ENCODE measurements around the gene GPD1. TPM values are rescaled to one million over a fixed set of nuclear protein-coding genes. Genes with fewer than 3 reads are reported as not detected.

The GPD1 gene
- total and polyA plus RNA-seq, 10 of the 15 experiments (the other 5 are each of a cell fraction or from before 2014, with no cell fraction given) = 0.04 to 0.61 (median 0.26) TPM; not detected in 1

- TF ChIP-seq BCLAF1 (IDR thresholded peaks at IDR 0.05) (no peak), MTA2 (IDR thresholded peaks at IDR 0.05; ENCODE audit: low read depth) (no peak), ESRRA (IDR thresholded peaks at IDR 0.05; ENCODE audit: low read length) (no peak), ZNF622 (IDR thresholded peaks at IDR 0.05) (no peak), FOXK2 (IDR thresholded peaks at IDR 0.05) (no peak)
These were observed 45.7 kb upstream of the GPD1 start (continued) for GRCh38 chr12:50057896-50058670.

- SMC1A ChIA-PET (ENCODE audit: uncharacterized antibody, unreplicated experiment) = no interaction called here
- H3K27ac ChIP-seq (ENCODE audit: control insufficient read depth, insufficient read depth) = no peak overlapping the region
- no peak overlapping the region for H2AFZ ChIP-seq (ENCODE audit: control insufficient read depth, low read depth, low read length)
- BruUV-seq (replicated peaks) = no TSS peak
- no peak for DNase-seq (ENCODE audit: low read depth, low spot score)
- no peaks in the 10 kb centered on the region for H4K20me1 ChIP-seq (ENCODE audit: control insufficient read depth, insufficient read depth)
- H3K9ac ChIP-seq (ENCODE audit: control insufficient read depth, insufficient read depth, low read length) = no peak overlapping the region
- H3K36me3 ChIP-seq (ENCODE audit: control insufficient read depth in 2 of 2, insufficient read depth in 2 of 2, low read length in 1 of 2) = no peaks in the 10 kb centered on the region
- H3K27me3 ChIP-seq (replicated peaks in 1 of 2; ENCODE audit: control insufficient read depth in 2 of 2, insufficient read depth in 2 of 2, low read length in 1 of 2) = peaks cover 4 to 15% of the 10 kb centered on the region in 2 experiments; a peak in 3 of 4 replicates
- H3K4me2 ChIP-seq (ENCODE audit: control insufficient read depth, insufficient read depth) = no peak overlapping the region
- no peak for FAIRE-seq
- RAD21 ChIA-PET (ENCODE audit: unreplicated experiment) = interaction anchor here (0.6 to 1.5 kb wide), 2 partner anchors 10 to 79 kb away, joined by 3 to 6 read pairs; no protein-coding TSS in a partner anchor
- H3K9me3 ChIP-seq (replicated peaks; ENCODE audit: control insufficient read depth, insufficient read depth, low read length) = no peaks in the 10 kb centered on the region
- in situ Hi-C loops (cut with MboI) = no loop called here
- 72% methylated on average over 15 of the region's 15 CpGs for WGBS (ENCODE audit: insufficient coverage, insufficient replicate concordance, low lambda C conversion rate, missing lambda C conversion rate)
- H3K79me2 ChIP-seq (ENCODE audit: control insufficient read depth, insufficient read depth, low read length) = no peaks in the 10 kb centered on the region
- no peak overlapping the region for H3K4me3 ChIP-seq
- POLR2A ChIA-PET = no interaction called here
- H3K4me1 ChIP-seq (ENCODE audit: control insufficient read depth, insufficient read depth, low read length) = 0 out of 2 replicates have a peak, but pooled peaks cover 4% of the 10 kb centered on the region
- CTCF ChIA-PET = interaction anchor here (1.0 to 4.5 kb wide), 7 partner anchors 10 to 114 kb away, joined by 3 to 16 read pairs (median 3); no protein-coding TSS in a partner anchor
- ATAC-seq = no peak
- intact Hi-C loops (cut with micrococcal nuclease; ENCODE audit: unreplicated experiment) = loop anchor here (10.0 kb wide), 1 partner anchor 194 kb away; no protein-coding TSS in a partner anchor
- TF ChIP-seq ZBTB40 (IDR thresholded peaks at IDR 0.05; ENCODE audit: borderline replicate concordance) (no peak), PML (IDR thresholded peaks at IDR 0.05; ENCODE audit: low read length) (no peak), ELK1 (IDR thresholded peaks at IDR 0.05; ENCODE audit: low read depth, low read length) (no peak), ZZZ3 (IDR thresholded peaks at IDR 0.05; ENCODE audit: control insufficient read depth, insufficient read length, low read depth) (no peak)
These were observed 45.0 kb upstream of the GPD1 start for GRCh38 chr12:50058743-50059312.

All from GM12878 (cell line).